Heart left ventricle (tissue), 13 donors: ENCODE measurements around the gene IGF2R.

ENCODE experiments used
- POLR2A ChIP-seq, 2 donors: fragments of 450-650 bp; IDR thresholded peaks; one replicate each; pipeline ENCODE4 v1.6.1; 2017; ENCODE audit warnings: antibody characterized with exemption in 2 of 2, mild to moderate bottlenecking in 2 of 2, moderate library complexity in 2 of 2
- TF ChIP-seq, protein P1 (sequence below), 12 donors: fragments of 200-600 bp; sonication (generic) in 4 of 12; IDR thresholded peaks; one replicate each; pipeline versions ENCODE4 v1.5.0 to v1.8.0; 2018 to 2022; ENCODE audit warnings: antibody characterized with exemption in 12 of 12, mild to moderate bottlenecking in 5 of 12
- donor health status: ischemic (EF 13 %, LVEDD 7.1; RV severe dilation, severe dysfunction).
- donor health status: DM: no; HTN: yes; CAD: no.
- donor health status: DM: no; HTN: no; CAD: no.
- donor health status: ischemic (EF 25% LVEDD 6.9; RV normal size, moderate dysfunction).
- donor health status: ischemic (EF 25% LVEDD 5.7; RV mildly dilated, moderate dysfunction).
- donor health status: ischemic (EF 35%, LVEDD 5.7; RV mildly dilated, moderate dysfunction).
- donor health status: nonischemic (EF 11% LVEDD 7.7; RV severe dilation, severe dysfunction).
- donor health status: DM: yes; HTN: yes; CAD: no.
- donor health status: PGD.
- donor health status: ischemic (EF 29% LVEDD 5.4; RV normal size, mild dysfunction).
- donor health status: nonischemic (EF 23%, LVEDD 6.1; RV moderate dilation, normal function).

DNA sequence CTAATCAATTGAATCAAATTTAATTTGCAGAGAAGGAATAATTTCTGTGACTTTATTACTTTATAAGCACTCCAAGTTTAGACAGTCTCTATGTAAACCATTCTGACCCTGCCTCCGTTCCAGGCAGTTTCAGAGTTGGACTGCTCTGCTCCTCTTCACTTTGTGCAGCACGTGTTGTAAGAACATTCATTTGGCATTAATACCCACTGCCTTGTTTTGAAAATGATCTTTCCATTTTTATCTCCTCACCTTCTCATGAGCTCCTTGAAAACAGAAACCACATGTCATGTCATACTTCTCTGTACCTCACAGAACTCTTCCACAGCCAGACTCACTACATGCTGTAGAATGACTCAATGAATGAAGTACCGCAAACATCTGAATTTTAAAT lies 178.3 kb downstream of the IGF2R start:
- TF ChIP-seq, protein P1, sequence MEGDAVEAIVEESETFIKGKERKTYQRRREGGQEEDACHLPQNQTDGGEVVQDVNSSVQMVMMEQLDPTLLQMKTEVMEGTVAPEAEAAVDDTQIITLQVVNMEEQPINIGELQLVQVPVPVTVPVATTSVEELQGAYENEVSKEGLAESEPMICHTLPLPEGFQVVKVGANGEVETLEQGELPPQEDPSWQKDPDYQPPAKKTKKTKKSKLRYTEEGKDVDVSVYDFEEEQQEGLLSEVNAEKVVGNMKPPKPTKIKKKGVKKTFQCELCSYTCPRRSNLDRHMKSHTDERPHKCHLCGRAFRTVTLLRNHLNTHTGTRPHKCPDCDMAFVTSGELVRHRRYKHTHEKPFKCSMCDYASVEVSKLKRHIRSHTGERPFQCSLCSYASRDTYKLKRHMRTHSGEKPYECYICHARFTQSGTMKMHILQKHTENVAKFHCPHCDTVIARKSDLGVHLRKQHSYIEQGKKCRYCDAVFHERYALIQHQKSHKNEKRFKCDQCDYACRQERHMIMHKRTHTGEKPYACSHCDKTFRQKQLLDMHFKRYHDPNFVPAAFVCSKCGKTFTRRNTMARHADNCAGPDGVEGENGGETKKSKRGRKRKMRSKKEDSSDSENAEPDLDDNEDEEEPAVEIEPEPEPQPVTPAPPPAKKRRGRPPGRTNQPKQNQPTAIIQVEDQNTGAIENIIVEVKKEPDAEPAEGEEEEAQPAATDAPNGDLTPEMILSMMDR (IDR thresholded peaks at IDR 0.05): no peak
- TF ChIP-seq POLR2A (IDR thresholded peaks at IDR 0.05): no peak
